Fibroblast of lung (primary cell): ENCODE data around the gene APOL2. TPM values are rescaled to one million over a fixed set of nuclear protein-coding genes. Genes with fewer than 3 reads are reported as not detected.
"Not testable (repeated sequence)": the region's sequence is repeated elsewhere in the genome, so short reads cannot be mapped to it uniquely, and the experiment has no call there.

ENCODE experiments used
- DNase-seq, 2 donors: peaks; one replicate each; pipeline versions ENCODE4 v3.0.0 to v3.0.0-alpha.2; 2010; ENCODE audit warnings: low read depth in 2 of 2
- H2AFZ ChIP-seq: 2 replicates; pipeline ENCODE4 v1.5.1; 2012; ENCODE audit warnings: low read length, control low read depth, inconsistent platforms
- H3K27ac ChIP-seq: 2 replicates; pipeline ENCODE4 v1.5.1; 2011; ENCODE audit warnings: low read length, control low read depth; ENCODE audit not compliant: insufficient read depth
- H3K27me3 ChIP-seq: 2 replicates; pipeline ENCODE4 v1.5.1; 2011; ENCODE audit warnings: mild to moderate bottlenecking, low read length; ENCODE audit not compliant: control insufficient read depth, insufficient read depth
- H3K36me3 ChIP-seq: 2 replicates; pipeline ENCODE4 v1.5.1; 2011; ENCODE audit warnings: low read length; ENCODE audit not compliant: control insufficient read depth, insufficient read depth
- H3K4me1 ChIP-seq: 2 replicates; pipeline ENCODE4 v1.5.1; 2011; ENCODE audit warnings: low read length; ENCODE audit not compliant: control insufficient read depth, insufficient read depth; ENCODE audit errors: extremely low read depth
- H3K4me2 ChIP-seq: 2 replicates; pipeline ENCODE4 v1.5.1; 2011; ENCODE audit warnings: low read length, control low read depth; ENCODE audit not compliant: insufficient read depth; ENCODE audit errors: extremely low read depth
- H3K4me3 ChIP-seq, 4 experiments: fragments of 200-600 bp in 1 of 4; sonication (generic) in 1 of 4; replicated peaks in 1 of 4; 2 replicates each; pipeline ENCODE4 v1.5.1; 2011 to 2016; ENCODE audit warnings: low read length in 4 of 4, low read depth in 3 of 4, mild to moderate bottlenecking in 3 of 4, control low read depth in 2 of 4, inconsistent platforms in 1 of 4, mixed read lengths in 1 of 4; ENCODE audit not compliant: insufficient read depth in 1 of 4; ENCODE audit errors: control extremely low read depth in 1 of 4
- H3K79me2 ChIP-seq: 2 replicates; pipeline ENCODE4 v1.5.1; 2012; ENCODE audit warnings: mild to moderate bottlenecking, low read length, inconsistent platforms; ENCODE audit not compliant: control insufficient read depth, insufficient read depth
- H3K9ac ChIP-seq: 2 replicates; pipeline ENCODE4 v1.5.1; 2011; ENCODE audit warnings: mild to moderate bottlenecking, low read length, control low read depth; ENCODE audit not compliant: insufficient read depth
- H3K9me3 ChIP-seq: 2 replicates; pipeline ENCODE4 v1.5.1; 2012; ENCODE audit warnings: low read depth, low read length; ENCODE audit not compliant: control insufficient read depth, insufficient read depth
- H4K20me1 ChIP-seq: 2 replicates; pipeline ENCODE4 v1.5.1; 2011; ENCODE audit warnings: low read length; ENCODE audit not compliant: control insufficient read depth, insufficient read depth; ENCODE audit errors: extremely low read depth
- EZH2 ChIP-seq: IDR thresholded peaks from 2 replicates; pipeline ENCODE4 v1.5.1; 2012; ENCODE audit warnings: low read length, control low read depth, mild to moderate bottlenecking; ENCODE audit errors: missing control alignments
- polyA plus RNA-seq, 2 donors: library from polyadenylated mRNA; depleted of rRNA in 1 of 2; stranded (reverse) in 1 of 2; unstranded in 1 of 2; fragments of >200 nt; gene quantifications; 2 replicates each; pipeline ENCODE4 v1.2.1, GENCODE V29; 2011 to 2012; ENCODE audit warnings: missing spikeins in 1 of 2
- total RNA-seq: library from RNA; depleted of rRNA; stranded (reverse); fragments of >200 nt; gene quantifications from 2 replicates; pipeline ENCODE4 v1.2.1, GENCODE V29; 2014
- TF ChIP-seq, protein P1 (sequence below), 2 donors: IDR thresholded peaks in 1 of 2; conservative IDR thresholded peaks in 1 of 2; 1 replicate in 1 of 2; 2 replicates in 1 of 2; pipeline ENCODE4 v1.5.1; 2011 to 2012; ENCODE audit warnings: low read length in 2 of 2, control low read depth in 1 of 2, inconsistent platforms in 1 of 2, low read depth in 1 of 2, mild to moderate bottlenecking in 1 of 2

Gene APOL2
- total and polyA plus RNA-seq, 2 donors (not counting 1 experiment from before 2014, with no cell fraction given), result 38.0 to 49.5 TPM

DNA sequence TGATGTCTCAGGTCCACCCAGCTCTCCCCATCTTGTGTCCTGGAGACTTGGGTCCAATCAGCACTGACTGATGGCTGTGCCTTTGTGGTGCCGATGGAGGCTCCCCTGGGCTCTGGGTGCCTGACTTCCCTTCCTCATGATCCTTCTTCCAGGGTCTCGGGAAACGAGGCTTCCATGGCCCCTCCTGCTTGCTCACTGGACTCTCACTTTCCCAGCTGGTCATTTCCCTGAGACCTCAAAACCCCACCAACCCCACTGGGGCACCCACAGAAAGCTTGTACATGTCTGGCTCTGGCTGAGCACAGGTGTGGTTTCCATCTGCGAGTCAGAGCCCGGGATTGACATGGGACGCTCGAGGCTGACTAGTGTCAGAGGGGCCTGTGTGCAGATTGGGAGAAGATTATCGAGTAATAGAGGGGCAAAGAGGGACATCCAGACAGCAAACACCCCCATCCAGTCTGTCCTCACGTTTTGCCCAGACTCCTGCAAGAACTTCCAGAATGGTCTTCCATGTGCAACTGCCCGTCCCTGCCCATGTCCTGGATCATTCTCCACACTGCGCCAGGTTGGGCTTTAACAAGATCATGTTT, 28.7 kb upstream of the APOL2 start:
- Histone ChIP-seq H3K4me3 (no peak overlapping the region), H2AFZ (no peak overlapping the region)

DNA sequence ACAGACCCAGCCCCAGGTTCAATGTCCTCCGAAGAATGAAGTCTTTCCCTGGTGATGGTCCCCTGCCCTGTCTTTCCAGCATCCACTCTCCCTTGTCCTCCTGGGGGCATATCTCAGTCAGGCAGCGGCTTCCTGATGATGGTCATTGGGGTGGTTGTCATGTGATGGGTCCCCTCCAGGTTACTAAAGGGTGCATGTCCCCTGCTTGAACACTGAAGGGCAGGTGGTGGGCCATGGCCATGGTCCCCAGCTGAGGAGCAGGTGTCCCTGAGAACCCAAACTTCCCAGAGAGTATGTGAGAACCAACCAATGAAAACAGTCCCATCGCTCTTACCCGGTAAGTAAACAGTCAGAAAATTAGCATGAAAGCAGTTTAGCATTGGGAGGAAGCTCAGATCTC, 27.7 kb upstream of the APOL2 start:
- H2AFZ ChIP-seq, result no peak overlapping the region
- H3K4me3 ChIP-seq, result no peak overlapping the region
- H3K27ac ChIP-seq, result no peak overlapping the region
- DNase-seq, result no peak
- TF ChIP-seq, protein P1, sequence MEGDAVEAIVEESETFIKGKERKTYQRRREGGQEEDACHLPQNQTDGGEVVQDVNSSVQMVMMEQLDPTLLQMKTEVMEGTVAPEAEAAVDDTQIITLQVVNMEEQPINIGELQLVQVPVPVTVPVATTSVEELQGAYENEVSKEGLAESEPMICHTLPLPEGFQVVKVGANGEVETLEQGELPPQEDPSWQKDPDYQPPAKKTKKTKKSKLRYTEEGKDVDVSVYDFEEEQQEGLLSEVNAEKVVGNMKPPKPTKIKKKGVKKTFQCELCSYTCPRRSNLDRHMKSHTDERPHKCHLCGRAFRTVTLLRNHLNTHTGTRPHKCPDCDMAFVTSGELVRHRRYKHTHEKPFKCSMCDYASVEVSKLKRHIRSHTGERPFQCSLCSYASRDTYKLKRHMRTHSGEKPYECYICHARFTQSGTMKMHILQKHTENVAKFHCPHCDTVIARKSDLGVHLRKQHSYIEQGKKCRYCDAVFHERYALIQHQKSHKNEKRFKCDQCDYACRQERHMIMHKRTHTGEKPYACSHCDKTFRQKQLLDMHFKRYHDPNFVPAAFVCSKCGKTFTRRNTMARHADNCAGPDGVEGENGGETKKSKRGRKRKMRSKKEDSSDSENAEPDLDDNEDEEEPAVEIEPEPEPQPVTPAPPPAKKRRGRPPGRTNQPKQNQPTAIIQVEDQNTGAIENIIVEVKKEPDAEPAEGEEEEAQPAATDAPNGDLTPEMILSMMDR (conservative IDR thresholded peaks at IDR 0.05 in 1 of 2, IDR thresholded peaks at IDR 0.05 in 1 of 2; ENCODE audit: low read depth in 1 of 2, low read length in 2 of 2), result no peak
- TF ChIP-seq EZH2, result no peak
- H3K9me3 ChIP-seq, result no peaks in the 10 kb centered on the region
- H4K20me1 ChIP-seq, result no peaks in the 10 kb centered on the region
- peaks cover 6% of the 10 kb centered on the region for H3K36me3 ChIP-seq
- H3K27me3 ChIP-seq, result no peaks in the 10 kb centered on the region
- no peak overlapping the region for H3K4me2 ChIP-seq
- no peak overlapping the region for H3K9ac ChIP-seq
- H3K4me1 ChIP-seq, result no peaks in the 10 kb centered on the region
- H3K79me2 ChIP-seq, result no peaks in the 10 kb centered on the region

More for the DNA sequence above, 28.7 kb upstream of the APOL2 start:
- H4K20me1 ChIP-seq, result no peaks in the 10 kb centered on the region
- no peaks in the 10 kb centered on the region for H3K9me3 ChIP-seq
- DNase-seq, result no peak
- TF ChIP-seq, protein P1 (conservative IDR thresholded peaks at IDR 0.05 in 1 of 2, IDR thresholded peaks at IDR 0.05 in 1 of 2; ENCODE audit: low read depth in 1 of 2, low read length in 2 of 2), result no peak
- TF ChIP-seq EZH2, result no peak
- no peaks in the 10 kb centered on the region for H3K79me2 ChIP-seq
- H3K9ac ChIP-seq, result no peak overlapping the region
- no peaks in the 10 kb centered on the region for H3K27me3 ChIP-seq
- no peak overlapping the region for H3K4me2 ChIP-seq
- H3K36me3 ChIP-seq, result peaks cover 6% of the 10 kb centered on the region
- H3K27ac ChIP-seq, result no peak overlapping the region
- no peaks in the 10 kb centered on the region for H3K4me1 ChIP-seq

DNA sequence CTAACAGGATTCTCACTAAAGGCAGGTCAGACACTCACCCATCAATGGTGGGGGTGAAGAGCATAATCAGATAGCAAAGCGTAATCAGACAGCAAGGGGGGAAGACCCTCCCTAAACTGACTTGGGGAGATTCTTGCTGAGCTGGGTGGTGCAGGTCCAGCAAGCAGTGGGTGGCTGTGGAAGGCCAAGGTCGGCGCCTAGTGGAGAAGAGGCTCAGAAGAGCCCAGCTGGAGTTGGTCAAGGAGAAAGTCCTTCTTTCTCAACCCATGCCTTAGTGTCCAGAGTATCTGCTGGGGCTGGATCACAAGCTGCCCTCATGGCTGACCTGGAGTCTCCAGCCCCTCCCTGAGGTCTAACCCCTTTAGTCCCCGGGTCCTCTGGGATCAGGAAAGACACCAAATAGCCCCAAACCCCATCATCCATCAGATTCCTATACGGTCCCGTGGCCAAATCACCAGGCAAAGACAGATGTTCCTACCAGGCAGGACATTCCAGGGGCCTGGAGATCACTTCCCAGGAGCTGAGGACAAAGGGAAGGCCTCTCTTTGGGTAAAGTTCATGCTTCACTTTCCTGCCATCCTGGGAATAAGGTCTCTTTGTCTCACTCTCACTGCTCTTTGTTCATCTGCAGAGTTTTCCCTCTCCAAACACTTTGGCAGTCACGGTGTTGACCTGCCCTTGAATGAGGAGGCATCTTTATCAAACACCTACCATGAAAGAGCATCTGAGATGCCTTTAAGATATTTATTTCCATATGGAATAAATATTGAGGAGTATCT, 24.7 kb upstream of the APOL2 start:
- DNase-seq, H3K79me2 ChIP-seq, H4K20me1 ChIP-seq, H3K4me2 ChIP-seq, H3K9me3 ChIP-seq, H3K4me3 ChIP-seq, H3K36me3 ChIP-seq, H3K27ac ChIP-seq, H3K4me1 ChIP-seq, H3K9ac ChIP-seq, H3K27me3 ChIP-seq, H2AFZ ChIP-seq: not testable (repeated sequence)

DNA sequence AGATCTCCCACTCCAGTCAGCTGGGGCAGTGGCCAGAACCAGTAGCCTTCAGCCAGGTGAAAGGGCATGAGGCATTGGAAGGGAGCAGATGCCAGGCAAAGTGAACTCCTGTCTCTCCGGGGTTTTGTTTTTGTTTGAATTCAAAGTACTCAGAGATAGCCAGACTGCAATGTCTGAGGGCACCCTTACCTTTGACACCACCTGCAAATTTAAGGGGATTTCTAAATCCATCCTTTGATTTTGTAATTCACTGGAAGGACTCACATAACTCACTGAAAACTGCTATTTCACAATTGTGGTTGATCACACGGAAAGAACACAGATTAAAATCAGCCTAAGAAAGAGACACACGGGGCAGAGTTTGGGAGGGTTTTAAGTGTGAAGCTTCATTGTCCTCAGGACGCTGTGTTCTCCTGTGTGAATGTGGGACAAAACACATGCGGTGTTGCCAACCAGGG, 23.9 kb upstream of the APOL2 start:
- H3K27ac ChIP-seq, H3K4me3 ChIP-seq, H3K4me1 ChIP-seq, H3K4me2 ChIP-seq, H3K9me3 ChIP-seq, DNase-seq, H3K79me2 ChIP-seq, H3K9ac ChIP-seq, H4K20me1 ChIP-seq, H3K27me3 ChIP-seq, H2AFZ ChIP-seq, H3K36me3 ChIP-seq: not testable (repeated sequence)

DNA sequence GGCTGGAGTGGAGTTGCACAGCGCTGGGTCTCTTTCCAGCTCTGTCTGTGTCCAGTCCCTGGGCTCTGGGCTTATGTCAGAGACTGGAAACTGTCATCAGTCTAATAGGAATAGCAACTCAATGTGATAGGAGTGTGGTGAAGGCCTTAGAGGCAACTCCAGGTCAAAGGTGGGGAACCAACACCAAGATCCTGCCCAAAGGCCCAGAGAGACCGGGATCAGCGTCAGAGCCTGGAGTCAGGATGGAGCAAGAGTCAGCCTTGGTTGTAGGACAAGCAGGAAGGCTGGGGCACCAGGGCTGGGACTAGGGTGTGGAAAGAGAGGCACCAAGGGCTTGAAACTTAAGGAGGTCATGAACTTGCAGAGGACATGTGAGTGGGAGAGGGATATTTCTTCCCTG, 23.0 kb upstream of the APOL2 start:
- not testable (repeated sequence) for H2AFZ ChIP-seq, H3K4me3 ChIP-seq, H3K9me3 ChIP-seq, DNase-seq, H3K36me3 ChIP-seq, H3K79me2 ChIP-seq, H4K20me1 ChIP-seq, H3K4me2 ChIP-seq, H3K4me1 ChIP-seq, H3K27me3 ChIP-seq, H3K9ac ChIP-seq, H3K27ac ChIP-seq
